HK-2 (cell line): ENCODE measurements around the gene TRAPPC1.

Experiments used
- DNase-seq: peaks from one replicate; pipeline ENCODE4 v3.0.0-alpha.2; 2018; ENCODE audit not compliant: unreplicated experiment

TRAPPC1 gene

DNA sequence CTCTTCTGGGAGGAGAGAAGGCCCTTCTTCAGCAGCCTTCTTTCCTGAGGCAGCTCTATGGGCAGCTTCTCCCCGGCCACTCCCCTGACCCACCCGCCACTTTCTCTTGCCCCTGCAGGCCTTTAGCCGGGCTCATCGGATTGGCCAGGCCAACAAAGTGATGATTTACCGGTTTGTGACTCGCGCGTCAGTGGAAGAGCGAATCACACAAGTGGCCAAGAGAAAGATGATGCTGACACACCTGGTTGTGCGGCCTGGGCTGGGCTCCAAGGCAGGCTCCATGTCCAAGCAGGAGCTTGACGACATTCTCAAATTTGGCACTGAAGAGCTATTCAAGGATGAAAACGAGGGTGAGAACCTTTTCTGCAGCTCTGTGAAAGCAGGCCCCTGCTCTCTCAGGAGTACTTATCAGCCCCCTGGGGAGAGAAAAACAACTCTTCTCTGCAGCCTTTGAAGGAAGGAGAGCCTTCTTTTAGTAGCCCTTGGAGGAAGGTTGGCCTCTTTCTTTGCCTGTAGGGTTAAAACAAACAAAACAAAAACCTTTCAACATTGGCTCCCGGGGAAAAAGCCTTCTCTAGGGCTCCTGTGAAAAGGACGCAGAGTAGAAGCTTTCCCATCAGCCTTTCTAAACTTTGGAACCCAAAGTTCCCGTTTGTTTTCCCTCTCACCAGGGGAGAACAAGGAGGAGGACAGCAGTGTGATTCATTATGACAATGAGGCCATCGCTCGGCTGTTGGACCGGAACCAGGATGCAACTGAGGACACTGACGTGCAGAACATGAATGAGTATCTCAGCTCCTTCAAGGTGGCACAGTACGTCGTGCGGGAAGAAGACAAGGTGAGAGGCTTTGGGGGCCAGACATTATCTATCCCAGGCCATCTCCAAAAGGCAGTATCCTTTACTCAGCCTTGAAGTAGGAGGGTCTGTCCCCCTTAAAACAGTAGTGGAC, 28.3 kb downstream of the TRAPPC1 start:
- no peak for DNase-seq

- no peak for DNase-seq
Measured at GRCh38 chr17:7897773-7898172, 34.0 kb downstream of the TRAPPC1 start.

- DNase-seq = no peak
Measured at GRCh38 chr17:7897090-7897489, 34.7 kb downstream of the TRAPPC1 start.

DNA sequence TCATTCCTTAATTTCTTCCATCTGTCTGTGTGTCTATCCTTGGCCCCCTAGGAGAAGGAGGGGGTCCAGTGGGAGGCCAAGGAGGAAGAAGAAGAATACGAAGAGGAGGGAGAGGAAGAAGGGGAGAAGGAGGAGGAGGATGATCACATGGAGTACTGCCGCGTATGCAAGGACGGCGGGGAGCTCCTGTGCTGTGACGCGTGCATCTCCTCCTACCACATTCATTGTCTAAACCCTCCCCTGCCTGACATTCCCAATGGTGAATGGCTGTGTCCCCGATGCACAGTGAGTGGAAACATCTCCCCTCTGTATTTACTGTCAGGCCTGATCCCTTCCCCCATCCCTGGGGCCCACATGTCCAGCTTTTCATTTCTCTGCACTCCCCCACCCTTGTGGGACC, 36.9 kb downstream of the TRAPPC1 start:
- no peak for DNase-seq

GRCh38 chr17:7894226-7894625, 37.5 kb downstream of the TRAPPC1 start:
- DNase-seq = no peak

GRCh38 chr17:7893187-7893880, 38.4 kb downstream of the TRAPPC1 start:
- no peak for DNase-seq

- peak; percentile 89 for DNase-seq
Measured at GRCh38 chr17:7889166-7889955, 42.4 kb downstream of the TRAPPC1 start.

GRCh38 chr17:7888184-7888920, 43.4 kb downstream of the TRAPPC1 start, which contains the start of gene CHD3:
Gene CHD3 (plus strand): TSS chr17:7888789. CDS start chr17:7889001, 212 bp downstream.
- no peak for DNase-seq

DNA sequence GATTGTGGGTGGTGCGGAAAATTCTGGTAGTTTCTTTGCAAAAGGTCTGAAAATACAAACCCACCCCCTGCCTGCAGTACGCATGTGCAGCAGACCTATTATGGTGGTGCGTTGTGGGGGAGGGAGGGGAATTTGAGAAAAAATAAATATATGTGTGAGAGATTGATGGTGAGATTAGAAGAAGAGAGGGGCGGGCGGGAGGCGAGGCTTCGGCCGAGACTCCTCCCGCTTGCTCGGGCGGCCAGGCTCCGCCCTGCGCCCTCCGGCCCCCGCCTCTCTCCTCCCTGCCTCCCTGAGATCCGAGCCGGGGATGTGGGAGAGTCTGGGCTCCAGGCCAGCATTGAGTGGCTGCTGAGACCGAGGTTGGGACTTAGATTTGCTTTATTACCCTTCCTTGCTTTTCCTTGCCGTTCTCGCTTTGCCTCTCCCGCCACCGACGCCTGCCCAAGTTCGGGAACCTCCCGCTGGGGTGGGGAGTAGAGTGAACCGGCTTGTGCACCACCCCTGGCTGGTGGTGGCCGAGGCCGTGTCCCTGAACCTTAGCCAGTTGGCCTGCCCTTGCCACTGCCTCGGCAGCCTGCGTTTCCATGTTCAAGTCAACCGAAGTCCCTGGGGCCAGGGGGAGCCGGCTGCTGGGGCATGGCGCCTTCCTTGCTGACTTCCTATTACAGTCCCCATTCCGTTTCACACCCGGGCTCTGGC, 44.1 kb downstream of the TRAPPC1 start:
- peak; percentile 89 for DNase-seq

- DNase-seq = no peak
Measured at GRCh38 chr17:7887038-7887481, 44.7 kb downstream of the TRAPPC1 start.

- DNase-seq = peak; percentile 35
Measured at GRCh38 chr17:7886227-7887037, 45.3 kb downstream of the TRAPPC1 start.

DNA sequence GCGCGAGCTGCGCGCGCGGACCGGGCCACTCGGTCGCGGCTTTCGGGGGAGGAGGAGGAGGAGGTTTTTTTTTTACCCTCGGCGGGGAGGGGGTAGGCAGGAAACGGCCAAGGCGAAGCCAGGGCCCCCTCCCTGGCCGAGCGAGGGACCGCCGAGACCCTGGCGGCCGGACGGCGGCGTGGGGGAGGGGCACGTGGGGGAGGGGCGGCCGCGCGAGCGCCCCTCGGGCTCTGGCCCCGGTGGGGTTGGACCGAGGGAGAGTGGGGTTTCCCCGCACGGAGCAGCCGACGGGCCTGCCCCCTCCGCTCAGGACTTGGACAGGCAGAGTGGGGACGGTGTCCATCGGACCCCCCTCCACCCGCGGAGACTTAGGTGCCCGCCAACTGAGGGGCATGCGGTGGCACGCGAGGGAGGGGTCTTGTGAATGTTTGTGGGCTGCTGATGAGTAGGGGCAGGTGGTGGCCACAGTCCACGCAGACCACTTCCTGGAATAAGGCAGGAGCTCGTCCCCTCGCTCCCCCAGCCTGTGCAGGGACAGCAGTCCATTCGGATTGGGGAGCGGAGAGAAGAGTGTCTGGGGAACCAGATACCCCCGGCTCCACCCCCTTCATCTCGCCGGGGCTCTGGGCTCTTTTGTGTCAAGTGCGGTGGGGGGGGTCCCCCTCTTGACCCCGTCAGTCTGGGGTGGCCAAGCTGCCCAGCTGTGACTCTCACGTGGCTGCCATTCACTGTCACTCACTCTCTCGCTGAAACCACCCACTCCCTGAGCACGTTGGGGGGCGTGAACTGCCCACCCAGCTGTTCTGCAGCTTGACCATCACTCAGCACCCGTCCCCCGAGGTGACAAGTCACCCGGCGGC, 46.1 kb downstream of the TRAPPC1 start:
- DNase-seq = peak; percentile 50

DNA sequence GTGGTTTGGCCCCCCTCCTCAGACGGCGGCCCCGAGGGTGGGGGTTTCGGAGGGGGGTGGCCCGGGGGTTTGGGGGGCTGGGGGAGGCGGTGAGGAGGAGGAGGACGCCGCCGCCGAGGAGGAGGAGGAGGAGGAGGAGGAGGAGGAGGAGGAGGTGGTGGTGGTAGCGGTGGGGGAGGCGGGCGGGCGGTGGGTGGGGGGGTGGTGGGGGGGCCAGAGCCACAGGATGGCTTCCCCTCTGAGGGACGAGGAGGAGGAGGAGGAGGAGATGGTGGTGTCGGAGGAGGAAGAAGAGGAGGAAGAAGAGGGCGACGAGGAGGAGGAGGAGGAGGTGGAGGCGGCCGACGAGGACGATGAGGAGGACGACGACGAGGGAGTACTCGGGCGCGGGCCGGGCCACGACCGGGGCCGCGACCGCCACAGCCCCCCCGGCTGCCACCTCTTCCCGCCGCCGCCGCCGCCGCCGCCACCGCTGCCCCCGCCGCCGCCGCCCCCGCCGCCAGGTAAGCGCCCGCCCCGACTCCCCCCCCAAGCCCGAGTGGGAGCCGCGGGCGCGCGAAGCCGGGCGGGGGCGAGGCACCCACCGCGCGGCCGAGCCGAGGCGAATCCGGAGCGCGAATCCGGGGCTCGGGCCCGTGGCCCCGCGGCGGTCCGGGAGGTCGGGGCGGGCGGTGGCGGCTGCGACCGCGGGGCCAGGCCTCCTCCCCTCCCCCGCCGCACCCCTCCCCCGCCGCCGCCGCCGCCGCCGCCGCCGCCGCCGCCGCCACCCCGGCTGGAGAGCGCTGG, 47.0 kb downstream of the TRAPPC1 start:
- DNase-seq = peak; percentile 51

DNA sequence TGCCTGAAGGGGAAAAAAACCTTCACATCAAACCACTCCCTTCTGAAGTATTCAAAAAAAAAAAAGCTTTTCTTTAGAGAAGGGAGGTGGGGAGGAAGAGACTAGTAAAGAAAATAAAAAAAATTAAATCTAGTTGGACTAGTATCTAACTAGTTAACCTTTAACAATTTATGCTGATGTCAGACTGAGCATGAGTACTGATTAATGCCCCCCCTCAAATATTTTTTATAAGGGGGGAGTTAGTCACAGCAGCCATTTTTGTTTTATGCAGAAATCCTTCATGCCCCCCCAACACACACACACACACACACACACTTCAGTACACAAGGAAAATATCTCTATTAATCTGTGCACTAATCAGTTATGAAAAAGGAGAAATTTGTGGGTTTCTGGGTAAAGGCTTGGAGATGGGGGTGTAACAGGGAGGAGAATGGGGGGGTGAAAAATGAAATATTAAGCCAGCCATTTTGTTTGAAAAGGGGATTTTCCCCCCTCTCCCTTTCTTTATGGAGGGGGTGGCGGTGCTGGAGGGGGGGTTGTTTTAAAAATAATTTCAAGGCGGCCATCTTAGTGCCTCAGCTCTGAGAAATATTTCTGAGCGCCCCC, 47.9 kb downstream of the TRAPPC1 start:
- DNase-seq = no peak

DNA sequence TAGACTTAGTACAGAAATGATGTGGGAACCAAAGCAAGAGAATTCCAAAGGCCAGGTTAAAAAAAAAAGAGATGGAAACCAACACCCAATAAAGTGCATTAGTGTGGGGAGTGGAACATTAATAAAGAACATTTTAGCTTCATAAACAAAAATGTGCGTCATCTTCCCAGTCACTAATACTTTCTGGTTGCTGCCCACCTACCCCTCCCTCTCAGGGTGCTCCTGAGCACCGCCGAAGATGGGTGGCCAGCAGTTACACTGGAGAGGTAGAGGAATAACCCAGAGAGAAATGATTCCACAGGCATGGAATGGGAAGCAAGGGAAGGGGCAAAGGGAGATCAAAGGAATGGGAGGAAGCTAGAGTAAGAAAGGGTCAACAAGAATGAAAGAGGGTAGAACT, 49.1 kb downstream of the TRAPPC1 start:
- DNase-seq = no peak

DNA sequence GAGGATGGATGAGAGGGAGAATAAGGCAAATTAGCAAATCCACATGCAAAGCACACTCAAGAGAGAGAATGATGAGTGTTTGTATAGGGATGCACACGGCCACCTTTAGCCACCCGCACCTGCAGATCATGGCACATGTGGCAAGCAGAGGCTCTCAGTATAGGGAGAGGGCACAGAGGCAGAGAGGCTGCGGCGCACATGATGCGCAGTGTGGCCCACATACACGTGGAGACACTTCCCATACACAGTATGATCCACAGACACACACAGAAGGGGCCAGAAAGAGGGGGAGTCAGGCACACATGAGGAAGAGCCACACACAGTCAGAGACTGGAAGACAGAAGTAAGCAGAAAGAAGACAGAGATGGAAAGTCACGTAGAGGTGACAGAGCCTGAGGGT, 49.7 kb downstream of the TRAPPC1 start:
- no peak for DNase-seq

GRCh38 chr17:7881276-7882054, 50.3 kb downstream of the TRAPPC1 start:
- DNase-seq = no peak
